ENCODE results near the gene AP1S1. TPM values are rescaled to one million over a fixed set of nuclear protein-coding genes. Genes with fewer than 3 reads are reported as not detected.
A peak's percentile ranks its signal among the peaks of the same experiment; 100 is the strongest.

Gene AP1S1
- total and polyA plus RNA-seq, 2 donors (not counting 3 experiments of a cell fraction or from before 2014, with no cell fraction given) = 93.3 to 106 TPM

GRCh38 chr7:101169110-101169837 lies 15.0 kb downstream of the AP1S1 start:
- FAIRE-seq (peak; percentile 4), DNase-seq (ENCODE audit: low read depth, low spot score) (no peak)
- H3K4me1 ChIP-seq (ENCODE audit: control insufficient read depth, extremely low read depth, insufficient read depth, low read length) = peaks cover 3% of the 10 kb centered on the region
- TF ChIP-seq GATA2 (IDR thresholded peaks at IDR 0.05; ENCODE audit: insufficient read depth, insufficient read length, low read depth, low read length) (no peak), MAX (IDR thresholded peaks at IDR 0.05; ENCODE audit: insufficient read depth, insufficient read length) (no peak), POLR2AphosphoS5 (IDR thresholded peaks at IDR 0.05; ENCODE audit: insufficient read depth, low read depth, low read length) (no peak), JUN (IDR thresholded peaks at IDR 0.05; ENCODE audit: borderline replicate concordance, insufficient read depth, insufficient read length, low read depth) (no peak), POLR2A (IDR thresholded peaks at IDR 0.05; ENCODE audit: low read depth, low read length) (no peak), MYC (IDR thresholded peaks at IDR 0.05; ENCODE audit: low read depth, low read length) (no peak), EZH2 (IDR thresholded peaks at IDR 0.05; ENCODE audit: borderline replicate concordance, low read depth, low read length, severe bottlenecking) (no peak), FOS (IDR thresholded peaks at IDR 0.05; ENCODE audit: borderline replicate concordance, insufficient read depth, low read length) (no peak), CTCF (IDR thresholded peaks at IDR 0.05; ENCODE audit: extremely low read depth in 1 of 2, insufficient read depth in 1 of 2, low read depth in 1 of 2, low read length in 2 of 2) (no peak)
- H4K20me1 ChIP-seq (replicated peaks; ENCODE audit: control insufficient read depth, extremely low read depth, insufficient read depth, low read length) = no peaks in the 10 kb centered on the region
- no peak overlapping the region for H3K9ac ChIP-seq (replicated peaks; ENCODE audit: extremely low read depth, insufficient read depth, low read length)
- H3K4me3 ChIP-seq (replicated peaks in 1 of 3; ENCODE audit: insufficient read depth in 1 of 3, low read depth in 1 of 3, low read length in 3 of 3) = no peak overlapping the region
- no peaks in the 10 kb centered on the region for H3K36me3 ChIP-seq (ENCODE audit: control insufficient read depth in 2 of 2, extremely low read depth in 1 of 2, insufficient read depth in 2 of 2, low read length in 2 of 2)
- H3K27ac ChIP-seq (ENCODE audit: insufficient read depth, low read depth, low read length) = no peak overlapping the region
- ChIA-PET POLR2A (no interaction called here), CTCF (interaction anchor here (1.0 to 3.1 kb wide), 5 partner anchors 12 to 26 kb away, joined by 3 to 49 read pairs (median 7); no protein-coding TSS in a partner anchor)
- no peaks in the 10 kb centered on the region for H3K9me1 ChIP-seq (replicated peaks; ENCODE audit: control insufficient read depth, extremely low read depth, insufficient read depth, low read length)
- no peak overlapping the region for H2AFZ ChIP-seq (ENCODE audit: low read depth, low read length)
- BruUV-seq (replicated peaks) = no TSS peak
- dilution Hi-C loops (cut with MboI; ENCODE audit: extremely low pct_ligation_motif_present, low sequenced_read_pairs) (no loop called here), intact Hi-C loops (cut with micrococcal nuclease) (loop anchor here (1.0 to 10.0 kb wide), 4 partner anchors 23 to 274 kb away; partner anchors contain the start of gene ACHE)
- H3K9me3 ChIP-seq (replicated peaks; ENCODE audit: control insufficient read depth, insufficient read depth, low read length) = no peaks in the 10 kb centered on the region
- no peak overlapping the region for H3K4me2 ChIP-seq (ENCODE audit: insufficient read depth, low read length)
- H3K27me3 ChIP-seq (ENCODE audit: control insufficient read depth in 2 of 2, insufficient read depth in 2 of 2, low read length in 2 of 2) = peaks cover 83 to 87% of the 10 kb centered on the region in 2 experiments
- no peaks in the 10 kb centered on the region for H3K79me2 ChIP-seq (ENCODE audit: control insufficient read depth, insufficient read depth, low read length)

All from endothelial cell of umbilical vein (primary cell).